ENCODE results near the gene THRSP.

- TF ChIP-seq CTCF (IDR thresholded peaks at IDR 0.05) (no peak), SMC3 (IDR thresholded peaks at IDR 0.05) (no peak), EP300 (IDR thresholded peaks at IDR 0.05) (no peak)
Observed at GRCh38 chr11:78025378-78025777, 38.3 kb upstream of the THRSP start.

All from A549 (cell line).